Right lobe of liver (tissue), 6 donors: ENCODE measurements around the gene ARSA. TPM values are rescaled to one million over a fixed set of nuclear protein-coding genes. Genes with fewer than 3 reads are reported as not detected.

Experiments
- ATAC-seq, 4 donors: fragments of 200-7000 bp; cut with Tn5 transposase; one replicate each; pipeline ENCODE4 v1.9.1; 2020; ENCODE audit warnings: mild to moderate bottlenecking in 4 of 4, moderate library complexity in 4 of 4
- DNase-seq, 3 donors: peaks; one replicate each; pipeline ENCODE4 v3.0.0-alpha.2; 2020
- H3K27ac ChIP-seq, 3 donors: fragments of 200-600 bp; one replicate each; pipeline ENCODE4 v1.8.0; 2022
- H3K27me3 ChIP-seq, 2 donors: fragments of 200-600 bp; one replicate each; pipeline ENCODE4 v1.8.0; 2022
- H3K36me3 ChIP-seq, 4 donors: fragments of 200-600 bp; sonication (generic) in 1 of 4; one replicate each; pipeline versions ENCODE4 v1.5.1 to v1.8.0; 2017 to 2022; ENCODE audit warnings: control low read depth in 1 of 4
- H3K4me1 ChIP-seq, 4 donors: fragments of 200-600 bp; sonication (generic) in 1 of 4; one replicate each; pipeline versions ENCODE4 v1.5.1 to v1.8.0; 2017 to 2022; ENCODE audit warnings: control low read depth in 1 of 4
- H3K4me3 ChIP-seq, 3 donors: fragments of 200-600 bp; one replicate each; pipeline ENCODE4 v1.8.0; 2022
- H3K9me3 ChIP-seq, 4 donors: fragments of 200-600 bp; sonication (generic) in 1 of 4; one replicate each; pipeline versions ENCODE4 v1.5.1 to v1.8.0; 2017 to 2022; ENCODE audit warnings: control low read depth in 1 of 4
- POLR2A ChIP-seq: fragments of 450-650 bp; IDR thresholded peaks from one replicate; pipeline ENCODE4 v1.6.1; 2017; ENCODE audit warnings: antibody characterized with exemption, mild to moderate bottlenecking
- WGBS: methylation state at CpG from one replicate; pipeline ENCODE4 v1.1.6; 2018; ENCODE audit warnings: low coverage, low lambda C conversion rate; ENCODE audit not compliant: insufficient coverage; ENCODE audit errors: missing lambda C conversion rate; 5-methylcytosine and 5-hydroxymethylcytosine counted together
- intact Hi-C, 2 donors: fragments of 100-400 bp; cut with DNase I; formaldehyde crosslinking; loops; one replicate each; pipeline versions ENCODE4 v1.11.2 to v1.14.1; 2022
- total RNA-seq, 6 experiments: library from RNA; depleted of rRNA in 2 of 6; stranded (reverse); fragments of >200 nt in 2 of 6; fragmentation: NEBNext Ultra II Directional in 3 of 6; extraction: Animal tissue kit (Norgen Biotek cat#: 25700) in 3 of 6; gene quantifications; one replicate each; pipeline versions ENCODE4 v1.1.0 to v1.2.4, GENCODE V29; 2016 to 2023
- TF ChIP-seq, protein P1 (sequence below), 4 donors: fragments of 200-600 bp in 3 of 4; fragments of 450-650 bp in 1 of 4; IDR thresholded peaks; one replicate each; pipeline versions ENCODE4 v1.5.1 to v1.8.0; 2016 to 2022; ENCODE audit warnings: antibody characterized with exemption in 4 of 4, mild to moderate bottlenecking in 2 of 4
- donor health status: DM: no; HTN: yes; CAD: no.
- donor health status: DM: no; HTN: no; CAD: no.
- donor health status: DM: no; HTN: no; CAD: no.
- donor health status: DM: no; HTN: yes; CAD: no.
- donor health status: DM: no; HTN: yes; CAD: no.

ARSA gene
- total RNA-seq, 6 experiments from 2014 or later: 20.8 to 47.3 (median 38.6) TPM

DNA sequence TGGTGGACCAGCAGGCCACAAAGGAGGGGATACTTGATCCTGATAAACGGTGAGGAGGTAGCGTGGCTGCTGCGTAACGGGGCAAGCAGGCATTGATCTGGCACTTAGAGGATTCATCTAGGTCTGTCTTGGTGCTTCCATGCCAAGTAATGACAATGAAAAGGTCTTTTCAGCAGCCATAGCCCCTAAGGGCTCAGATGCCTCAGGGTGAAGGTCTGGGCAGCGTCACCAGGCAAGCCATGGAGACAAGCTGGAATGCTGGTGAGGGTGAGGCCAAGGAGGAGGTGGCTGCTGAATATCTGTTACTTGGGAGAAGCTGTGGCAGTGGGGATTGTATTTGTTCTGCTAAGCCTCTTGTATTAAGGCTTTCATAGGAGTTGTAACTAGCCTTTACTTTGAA is 40.5 kb downstream of the ARSA start:
- intact Hi-C loops: no loop called here
- Histone ChIP-seq H3K36me3 (no peaks in the 10 kb centered on the region), H3K27me3 (no peaks in the 10 kb centered on the region), H3K9me3 (no peaks in the 10 kb centered on the region), H3K4me1 (peaks cover 0 to 7% (median 0%) of the 10 kb centered on the region in 4 donors), H3K27ac (no peak overlapping the region), H3K4me3 (no peak overlapping the region)
- no peak for TF ChIP-seq POLR2A
- TF ChIP-seq, protein P1, sequence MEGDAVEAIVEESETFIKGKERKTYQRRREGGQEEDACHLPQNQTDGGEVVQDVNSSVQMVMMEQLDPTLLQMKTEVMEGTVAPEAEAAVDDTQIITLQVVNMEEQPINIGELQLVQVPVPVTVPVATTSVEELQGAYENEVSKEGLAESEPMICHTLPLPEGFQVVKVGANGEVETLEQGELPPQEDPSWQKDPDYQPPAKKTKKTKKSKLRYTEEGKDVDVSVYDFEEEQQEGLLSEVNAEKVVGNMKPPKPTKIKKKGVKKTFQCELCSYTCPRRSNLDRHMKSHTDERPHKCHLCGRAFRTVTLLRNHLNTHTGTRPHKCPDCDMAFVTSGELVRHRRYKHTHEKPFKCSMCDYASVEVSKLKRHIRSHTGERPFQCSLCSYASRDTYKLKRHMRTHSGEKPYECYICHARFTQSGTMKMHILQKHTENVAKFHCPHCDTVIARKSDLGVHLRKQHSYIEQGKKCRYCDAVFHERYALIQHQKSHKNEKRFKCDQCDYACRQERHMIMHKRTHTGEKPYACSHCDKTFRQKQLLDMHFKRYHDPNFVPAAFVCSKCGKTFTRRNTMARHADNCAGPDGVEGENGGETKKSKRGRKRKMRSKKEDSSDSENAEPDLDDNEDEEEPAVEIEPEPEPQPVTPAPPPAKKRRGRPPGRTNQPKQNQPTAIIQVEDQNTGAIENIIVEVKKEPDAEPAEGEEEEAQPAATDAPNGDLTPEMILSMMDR (IDR thresholded peaks at IDR 0.05): no peak
- DNase-seq (peak in 1 of 3 donors; percentile 4), ATAC-seq (no peak)
- 90% methylated on average over 5 of the region's 5 CpGs for WGBS

DNA sequence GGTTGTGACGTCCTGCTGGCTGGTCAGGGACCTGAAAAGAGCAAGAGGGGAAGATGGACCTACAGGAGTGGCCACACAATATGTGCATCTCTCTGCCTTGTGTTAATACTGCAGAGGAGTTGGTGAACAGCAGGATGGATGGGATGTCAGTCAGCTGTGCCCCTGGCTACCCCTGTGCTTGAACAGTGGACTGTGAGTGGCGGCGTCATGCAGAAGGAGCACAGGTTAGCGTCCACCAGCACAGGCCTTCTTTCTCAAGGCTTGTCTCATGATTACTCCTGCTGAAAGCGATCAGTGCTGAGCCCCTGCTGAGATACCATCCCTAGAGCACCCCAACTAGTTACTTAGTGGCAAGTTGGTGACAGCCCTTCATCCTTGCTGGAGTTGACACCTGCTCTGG is 41.5 kb downstream of the ARSA start:
- H3K4me1 ChIP-seq: peaks cover 0 to 11% (median 0%) of the 10 kb centered on the region in 4 donors
- no peaks in the 10 kb centered on the region for H3K9me3 ChIP-seq
- intact Hi-C loops: no loop called here
- no peak overlapping the region for H3K27ac ChIP-seq
- TF ChIP-seq, protein P1 (IDR thresholded peaks at IDR 0.05): no peak
- TF ChIP-seq POLR2A: no peak
- H3K27me3 ChIP-seq: no peaks in the 10 kb centered on the region
- H3K4me3 ChIP-seq: no peak overlapping the region
- DNase-seq (peak in 2 of 3 donors; percentile 10 to 17), ATAC-seq (no peak)
- WGBS: no CpG with 5 or more reads among the region's 5 CpGs
- no peaks in the 10 kb centered on the region for H3K36me3 ChIP-seq

DNA sequence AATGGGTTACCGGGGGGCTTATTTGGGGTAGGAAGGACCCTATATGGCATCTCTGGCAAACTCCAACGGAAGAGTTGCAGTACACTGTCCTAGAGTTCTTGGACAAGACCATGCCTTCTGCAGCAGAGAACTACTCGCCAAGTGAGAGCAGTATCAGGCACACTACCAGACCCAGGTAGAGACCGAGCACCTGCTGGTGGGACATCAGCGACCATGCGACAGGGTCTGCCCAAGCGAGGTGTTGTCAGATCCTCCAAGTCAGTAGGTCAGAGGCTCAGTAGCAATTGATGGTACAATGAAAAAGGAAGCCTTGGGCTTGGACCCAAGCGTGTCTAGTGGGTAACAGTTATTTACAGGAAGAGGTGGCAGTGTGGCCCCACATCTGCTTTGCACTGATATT is 42.2 kb downstream of the ARSA start:
- Histone ChIP-seq H3K27ac (no peak overlapping the region), H3K27me3 (no peaks in the 10 kb centered on the region), H3K4me3 (no peak overlapping the region), H3K4me1 (peaks cover 0 to 11% (median 0%) of the 10 kb centered on the region in 4 donors), H3K9me3 (no peaks in the 10 kb centered on the region), H3K36me3 (peaks cover 0 to 4% (median 0%) of the 10 kb centered on the region in 4 donors)
- WGBS: 73% methylated on average over 2 of the region's 8 CpGs
- no peak for ATAC-seq
- TF ChIP-seq POLR2A: no peak
- TF ChIP-seq, protein P1 (IDR thresholded peaks at IDR 0.05): no peak
- DNase-seq: peak in 1 of 3 donors; percentile 35
- intact Hi-C loops: no loop called here

DNA sequence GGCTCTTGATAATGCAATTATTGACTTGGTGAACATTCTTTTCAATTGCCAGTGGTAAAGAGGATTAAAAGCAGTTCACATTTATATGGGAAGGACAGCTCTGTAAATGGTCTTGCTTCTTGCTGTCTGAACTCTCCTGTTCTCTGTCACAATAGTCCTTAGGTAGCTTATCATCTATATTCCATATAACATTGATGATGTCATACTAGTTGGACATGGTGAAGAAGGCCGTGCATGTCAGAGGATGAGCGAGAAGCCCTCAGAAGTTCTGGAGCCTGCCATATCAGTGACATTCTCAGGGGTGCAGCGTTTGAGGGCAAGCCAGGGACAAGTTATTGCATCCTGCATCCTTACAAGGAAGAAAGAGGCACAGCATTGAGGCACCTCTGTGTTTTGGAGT is 42.7 kb downstream of the ARSA start:
- Histone ChIP-seq H3K27me3 (no peaks in the 10 kb centered on the region), H3K27ac (no peak overlapping the region), H3K4me1 (peaks cover 0 to 11% (median 0%) of the 10 kb centered on the region in 4 donors), H3K36me3 (peaks cover 0 to 4% (median 0%) of the 10 kb centered on the region in 4 donors), H3K9me3 (no peaks in the 10 kb centered on the region), H3K4me3 (no peak overlapping the region)
- ATAC-seq (no peak), DNase-seq (no peak)
- 70% methylated on average over 2 of the region's 3 CpGs for WGBS
- intact Hi-C loops: no loop called here
- TF ChIP-seq POLR2A: no peak
- TF ChIP-seq, protein P1 (IDR thresholded peaks at IDR 0.05): no peak
